HEK293T (cell line): ENCODE data around the gene KRTAP5-9.
A peak's percentile ranks its signal among the peaks of the same experiment; 100 is the strongest.
"Not testable (repeated sequence)": the region's sequence is repeated elsewhere in the genome, so short reads cannot be mapped to it uniquely, and the experiment has no call there.

Experiments used
- CTCF ChIA-PET: fragments of 350-600 bp; formaldehyde crosslinking; extraction: SDS; loops from one replicate; lab custom pipeline; 2021; ENCODE audit warnings: antibody characterized with exemption, inconsistent platforms; lab: Yijun Ruan, JAX
- POLR2A ChIA-PET: fragments of 350-600 bp; formaldehyde crosslinking; extraction: SDS; loops from one replicate; lab custom pipeline; 2020; ENCODE audit warnings: antibody characterized with exemption, inconsistent platforms; lab: Yijun Ruan, JAX
- DNase-seq: peaks from one replicate; pipeline ENCODE4 v3.0.0; 2012; ENCODE audit warnings: mixed read lengths; ENCODE audit errors: extremely low spot score
- ARNT ChIP-seq: fragments of 450-650 bp; IDR thresholded peaks from 2 replicates; pipeline ENCODE4 v1.6.1; 2017; ENCODE audit warnings: mild to moderate bottlenecking
- BHLHE40 ChIP-seq: fragments of 450-650 bp; IDR thresholded peaks from 2 replicates; pipeline ENCODE4 v1.6.1; 2016; ENCODE audit warnings: mild to moderate bottlenecking, moderate library complexity, borderline replicate concordance
- CTBP1 ChIP-seq: fragments of 450-650 bp; IDR thresholded peaks from 2 replicates; pipeline ENCODE4 v1.6.1; 2016; ENCODE audit warnings: borderline replicate concordance
- ELF4 ChIP-seq: fragments of 450-650 bp; IDR thresholded peaks from 2 replicates; pipeline ENCODE4 v1.6.1; 2017; ENCODE audit warnings: antibody characterized with exemption
- FOXA1 ChIP-seq: fragments of 450-650 bp; IDR thresholded peaks from 2 replicates; pipeline ENCODE4 v1.6.1; 2016; ENCODE audit warnings: mild to moderate bottlenecking
- FOXK2 ChIP-seq: fragments of 450-650 bp; IDR thresholded peaks from 2 replicates; pipeline ENCODE4 v1.6.1; 2016; ENCODE audit warnings: mild to moderate bottlenecking
- FOXM1 ChIP-seq: fragments of 450-650 bp; IDR thresholded peaks from 2 replicates; pipeline ENCODE4 v1.6.1; 2017; ENCODE audit warnings: mild to moderate bottlenecking, borderline replicate concordance
- HDGF ChIP-seq: fragments of 450-650 bp; IDR thresholded peaks from 2 replicates; pipeline ENCODE4 v1.6.1; 2017; ENCODE audit warnings: antibody characterized with exemption, borderline replicate concordance
- L3MBTL2 ChIP-seq: fragments of 450-650 bp; conservative IDR thresholded peaks from 2 replicates; pipeline ENCODE4 v1.6.1; 2016; ENCODE audit warnings: mild to moderate bottlenecking
- LEF1 ChIP-seq: fragments of 450-650 bp; IDR thresholded peaks from 2 replicates; pipeline ENCODE4 v1.6.1; 2017; ENCODE audit warnings: mild to moderate bottlenecking, borderline replicate concordance
- NFRKB ChIP-seq: fragments of 450-650 bp; IDR thresholded peaks from 2 replicates; pipeline ENCODE4 v1.6.1; 2016; ENCODE audit warnings: mild to moderate bottlenecking, moderate library complexity
- PKNOX1 ChIP-seq: fragments of 450-650 bp; IDR thresholded peaks from 2 replicates; pipeline ENCODE4 v1.6.1; 2016
- SP1 ChIP-seq: fragments of 450-650 bp; IDR thresholded peaks from 2 replicates; pipeline ENCODE4 v1.6.1; 2017
- SUZ12 ChIP-seq: fragments of 450-650 bp; IDR thresholded peaks from 2 replicates; pipeline ENCODE4 v1.6.1; 2016; ENCODE audit warnings: mild to moderate bottlenecking
- TARDBP ChIP-seq: fragments of 450-650 bp; IDR thresholded peaks from 2 replicates; pipeline ENCODE4 v1.6.1; 2016
- ZNF384 ChIP-seq: fragments of 450-650 bp; IDR thresholded peaks from 2 replicates; pipeline ENCODE4 v1.6.1; 2016

The KRTAP5-9 gene

GRCh38 chr11:71563406-71563805 lies 15.2 kb downstream of the KRTAP5-9 start:
- peak; percentile 67 for DNase-seq
- TF ChIP-seq FOXA1 (no peak), ELF4 (no peak), PKNOX1 (0 out of 2 replicates have a peak, but pooled peaks have one; percentile 26)
- POLR2A ChIA-PET = no interaction called here
- CTCF ChIA-PET = interaction anchor here (0.9 to 1.8 kb wide), 2 partner anchors 10 to 17 kb away, joined by 3 to 10 read pairs; no protein-coding TSS in a partner anchor

GRCh38 chr11:71564430-71564829 lies 16.2 kb downstream of the KRTAP5-9 start:
- ChIA-PET CTCF (no interaction called here), POLR2A (no interaction called here)
- no peak for DNase-seq
- TF ChIP-seq BHLHE40 (no peak), CTBP1 (no peak), HDGF (no peak), SUZ12 (no peak), ARNT (no peak)

GRCh38 chr11:71565263-71565662 lies 17.0 kb downstream of the KRTAP5-9 start, which contains the start of gene KRTAP5-10:
Gene KRTAP5-10 (plus strand): TSS chr11:71565563. CDS start chr11:71565588, 25 bp downstream.
- TF ChIP-seq PKNOX1 = no peak
- TF ChIP-seq SP1 = no peak
- TF ChIP-seq HDGF = no peak
- no peak for TF ChIP-seq LEF1
- TF ChIP-seq NFRKB = no peak
- no peak for TF ChIP-seq ZNF384
- no peak for TF ChIP-seq CTBP1
- no peak for TF ChIP-seq FOXM1
- no peak for TF ChIP-seq TARDBP
- no peak for TF ChIP-seq L3MBTL2
- no peak for TF ChIP-seq FOXA1
- no peak for TF ChIP-seq ARNT
- no peak for TF ChIP-seq FOXK2
- no peak for TF ChIP-seq ELF4
- TF ChIP-seq SUZ12 = no peak
- no peak for TF ChIP-seq BHLHE40
- POLR2A ChIA-PET = no interaction called here
- no peak for DNase-seq
- CTCF ChIA-PET = no interaction called here

DNA sequence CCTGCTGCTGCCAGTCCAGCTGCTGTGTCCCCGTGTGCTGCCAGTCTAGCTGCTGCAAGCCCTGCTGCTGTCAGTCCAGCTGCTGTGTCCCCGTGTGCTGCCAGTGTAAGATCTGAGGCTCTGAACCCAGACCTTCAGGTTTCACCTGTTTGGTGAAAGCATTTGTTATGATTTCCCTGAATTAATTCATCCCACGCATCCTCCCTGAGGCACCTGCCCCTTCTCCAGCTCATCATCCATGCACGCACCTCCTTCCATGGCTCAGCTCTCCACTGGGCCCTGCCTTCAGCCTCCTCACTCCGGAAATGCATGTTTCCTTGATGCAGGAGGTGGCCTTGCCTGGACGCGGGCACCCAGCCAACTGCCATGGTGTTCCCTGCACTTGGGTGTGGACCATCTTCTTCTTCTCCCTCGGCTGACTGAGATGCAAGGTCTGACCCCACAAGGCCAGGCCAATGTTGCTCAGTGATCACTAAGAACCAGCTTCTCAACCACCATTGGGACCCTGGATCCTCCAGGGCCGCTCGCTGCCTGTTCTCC lies 17.9 kb downstream of the KRTAP5-9 start:
- CTCF ChIA-PET = no interaction called here
- POLR2A ChIA-PET = no interaction called here
- no peak for TF ChIP-seq NFRKB
- TF ChIP-seq ZNF384 = no peak
- TF ChIP-seq LEF1 = no peak
- no peak for TF ChIP-seq SUZ12
- no peak for TF ChIP-seq BHLHE40
- TF ChIP-seq PKNOX1 = no peak
- TF ChIP-seq FOXA1 = no peak
- TF ChIP-seq HDGF = no peak
- no peak for TF ChIP-seq FOXK2
- no peak for TF ChIP-seq L3MBTL2
- no peak for TF ChIP-seq FOXM1
- no peak for TF ChIP-seq ARNT
- TF ChIP-seq TARDBP = no peak
- TF ChIP-seq SP1 = no peak
- TF ChIP-seq ELF4 = no peak
- no peak for TF ChIP-seq CTBP1
- no peak for DNase-seq

GRCh38 chr11:71566626-71567599 lies 18.7 kb downstream of the KRTAP5-9 start:
- POLR2A ChIA-PET = not testable (repeated sequence)
- CTCF ChIA-PET = interaction anchor here (2.0 kb wide), 1 partner anchor 13 kb away, joined by 4 read pairs; no protein-coding TSS in a partner anchor

DNA sequence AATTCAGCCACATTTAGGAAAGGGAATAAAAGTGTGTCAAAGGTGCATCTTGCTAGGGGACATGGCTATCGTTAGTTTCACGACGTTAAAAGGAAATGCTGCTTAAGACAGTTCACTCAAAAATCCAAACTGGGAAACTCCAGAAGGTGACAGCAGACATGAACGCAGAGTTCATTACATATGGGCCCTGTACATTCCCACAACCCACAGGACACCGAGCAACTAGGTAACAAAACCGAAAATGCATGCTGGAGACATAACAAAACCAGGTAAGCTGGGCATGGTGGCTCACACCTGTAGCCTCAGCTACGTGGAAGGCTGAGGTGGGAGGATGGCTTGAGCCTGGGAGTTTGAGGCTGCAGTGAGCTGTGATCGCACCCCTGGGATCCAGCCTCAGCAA lies 19.4 kb downstream of the KRTAP5-9 start:
- CTCF ChIA-PET = interaction anchor here (2.0 kb wide), 1 partner anchor 12 kb away, joined by 4 read pairs; no protein-coding TSS in a partner anchor
- POLR2A ChIA-PET, DNase-seq: not testable (repeated sequence)

More at GRCh38 chr11:71566626-71567599, 18.7 kb downstream of the KRTAP5-9 start:
- not testable (repeated sequence) for DNase-seq
